GM12892 (cell line): Measurements from ENCODE around the gene UPP1.

ENCODE experiments used
- POLR2A ChIP-seq: IDR thresholded peaks from 2 replicates; pipeline ENCODE4 v1.6.1; 2011; ENCODE audit warnings: low read depth, low read length, control low read depth
- POLR2AphosphoS5 ChIP-seq: IDR thresholded peaks from 2 replicates; pipeline ENCODE4 v1.6.1; 2011; ENCODE audit warnings: low read depth, low read length, control low read depth
- TAF1 ChIP-seq: IDR thresholded peaks from 2 replicates; pipeline ENCODE4 v1.6.1; 2011; ENCODE audit warnings: low read depth, mild to moderate bottlenecking, control low read depth, low read length, borderline replicate concordance

- no peak for TF ChIP-seq POLR2AphosphoS5
- no peak for TF ChIP-seq POLR2A
- no peak for TF ChIP-seq TAF1
Measured at GRCh38 chr7:48130658-48131108, 41.6 kb downstream of the UPP1 start.
